ENCODE results near the gene POLR2C.

- TF ChIP-seq TAF1 (IDR thresholded peaks at IDR 0.05; ENCODE audit: borderline replicate concordance, low read depth, low read length) (no peak), POLR2AphosphoS5 (IDR thresholded peaks at IDR 0.05; ENCODE audit: low read depth, low read length) (no peak), POLR2A (IDR thresholded peaks at IDR 0.05; ENCODE audit: low read depth, low read length) (no peak)
Observed at GRCh38 chr16:57489229-57489628, 26.8 kb downstream of the POLR2C start.

Measured in GM12892 (cell line).